A673 (cell line): ENCODE results near the gene PHACTR3.

Experiments
- EZH2 ChIP-seq: fragments of 200-600 bp; sonication (generic); IDR thresholded peaks from 2 replicates; pipeline ENCODE4 v1.6.1; 2017; ENCODE audit warnings: borderline replicate concordance, low read depth, mild to moderate bottlenecking, mixed read lengths, antibody characterized with exemption, low read length; ENCODE audit not compliant: poor library complexity, severe bottlenecking
- TF ChIP-seq, protein P1 (sequence below): fragments of 300-800, 200-600 bp; sonication (generic); conservative IDR thresholded peaks from 2 replicates; pipeline ENCODE4 v1.5.1; 2017; ENCODE audit warnings: low read depth, mild to moderate bottlenecking, antibody characterized with exemption, low read length, moderate library complexity, mixed read lengths

DNA sequence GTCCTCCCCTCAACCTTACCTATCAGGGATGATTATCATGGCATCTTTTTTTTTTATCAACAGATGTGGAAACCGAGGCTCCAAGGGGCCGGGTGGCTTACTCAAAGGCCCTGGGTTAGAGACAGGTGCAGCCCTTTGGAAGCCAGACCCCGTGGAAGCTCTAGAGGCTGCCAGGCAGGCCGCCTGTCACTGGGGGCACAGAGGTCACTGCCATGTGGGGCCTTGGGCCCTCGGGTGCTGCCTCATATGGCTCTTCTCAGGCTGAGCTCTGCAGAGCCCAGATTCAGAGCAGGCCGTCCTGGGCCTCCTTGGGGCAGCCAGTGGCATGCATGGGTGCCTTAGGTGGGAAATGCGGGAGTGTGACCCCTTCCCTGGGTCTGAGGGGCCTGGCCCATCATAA, 136.3 kb downstream of the PHACTR3 start:
- TF ChIP-seq, protein P1, sequence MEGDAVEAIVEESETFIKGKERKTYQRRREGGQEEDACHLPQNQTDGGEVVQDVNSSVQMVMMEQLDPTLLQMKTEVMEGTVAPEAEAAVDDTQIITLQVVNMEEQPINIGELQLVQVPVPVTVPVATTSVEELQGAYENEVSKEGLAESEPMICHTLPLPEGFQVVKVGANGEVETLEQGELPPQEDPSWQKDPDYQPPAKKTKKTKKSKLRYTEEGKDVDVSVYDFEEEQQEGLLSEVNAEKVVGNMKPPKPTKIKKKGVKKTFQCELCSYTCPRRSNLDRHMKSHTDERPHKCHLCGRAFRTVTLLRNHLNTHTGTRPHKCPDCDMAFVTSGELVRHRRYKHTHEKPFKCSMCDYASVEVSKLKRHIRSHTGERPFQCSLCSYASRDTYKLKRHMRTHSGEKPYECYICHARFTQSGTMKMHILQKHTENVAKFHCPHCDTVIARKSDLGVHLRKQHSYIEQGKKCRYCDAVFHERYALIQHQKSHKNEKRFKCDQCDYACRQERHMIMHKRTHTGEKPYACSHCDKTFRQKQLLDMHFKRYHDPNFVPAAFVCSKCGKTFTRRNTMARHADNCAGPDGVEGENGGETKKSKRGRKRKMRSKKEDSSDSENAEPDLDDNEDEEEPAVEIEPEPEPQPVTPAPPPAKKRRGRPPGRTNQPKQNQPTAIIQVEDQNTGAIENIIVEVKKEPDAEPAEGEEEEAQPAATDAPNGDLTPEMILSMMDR = no peak
- TF ChIP-seq EZH2 = no peak
